Measurements from ENCODE around the gene TUBA3E. TPM values are rescaled to one million over a fixed set of nuclear protein-coding genes. Genes with fewer than 3 reads are reported as not detected.
"Not testable (repeated sequence)": the region's sequence is repeated elsewhere in the genome, so short reads cannot be mapped to it uniquely, and the experiment has no call there.

TUBA3E gene
- total RNA-seq, 1 experiment from 2014 or later = not detected

GRCh38 chr2:130195089-130195635 is 3.1 kb downstream of the TUBA3E start:
- in situ Hi-C loops (cut with HindIII; ENCODE audit: low sequenced_read_pairs); DNase-seq (ENCODE audit: low spot score): not testable (repeated sequence)

GRCh38 chr2:130193824-130194223 is 4.4 kb downstream of the TUBA3E start:
- DNase-seq (ENCODE audit: low spot score); in situ Hi-C loops (cut with HindIII; ENCODE audit: low sequenced_read_pairs): not testable (repeated sequence)

DNA sequence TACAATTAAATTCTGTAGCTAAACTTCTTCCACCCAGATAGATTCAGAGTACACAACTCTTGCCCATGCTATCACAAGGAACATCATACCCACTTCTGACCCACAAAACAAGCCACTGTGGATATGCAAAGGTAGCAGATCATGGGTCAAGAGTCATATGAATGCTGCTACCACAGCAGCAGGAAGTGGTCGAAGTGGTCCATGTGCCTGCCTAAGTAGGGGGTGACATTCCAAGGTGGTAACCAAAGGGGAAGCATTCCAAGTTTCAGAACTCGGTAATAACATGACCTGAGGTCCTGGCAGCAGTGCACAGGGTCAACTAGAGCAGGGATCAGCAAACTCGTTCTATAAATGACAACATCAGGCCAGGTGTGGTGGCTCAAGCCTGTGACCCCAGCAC is 5.8 kb downstream of the TUBA3E start:
- DNase-seq (ENCODE audit: low spot score); in situ Hi-C loops (cut with HindIII; ENCODE audit: low sequenced_read_pairs): not testable (repeated sequence)

GRCh38 chr2:130191319-130191718 is 6.9 kb downstream of the TUBA3E start:
- in situ Hi-C loops (cut with HindIII; ENCODE audit: low sequenced_read_pairs); DNase-seq (ENCODE audit: low spot score): not testable (repeated sequence)

DNA sequence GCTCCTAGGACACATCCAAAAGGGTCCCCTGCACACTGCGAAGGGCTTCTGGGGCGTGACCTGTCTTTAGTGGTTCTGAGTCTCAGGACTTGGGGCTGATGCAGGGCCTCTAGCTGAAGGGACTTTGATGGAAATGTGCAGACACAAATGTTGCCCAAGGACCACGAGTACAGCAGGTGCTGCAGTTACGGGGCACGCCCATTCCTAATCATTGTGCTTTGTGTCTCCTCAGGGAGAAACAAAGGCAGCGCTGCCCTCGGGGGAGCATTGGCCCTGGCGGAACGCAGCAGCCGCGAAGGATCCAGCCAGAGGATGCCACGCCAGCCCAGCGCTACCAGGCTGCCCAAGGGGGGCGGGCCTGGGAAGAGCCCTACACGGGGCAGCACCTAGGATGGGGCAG is 8.0 kb downstream of the TUBA3E start:
- DNase-seq (ENCODE audit: low spot score) = no peak

GRCh38 chr2:130188958-130189357 is 9.3 kb downstream of the TUBA3E start:
- DNase-seq (ENCODE audit: low spot score); in situ Hi-C loops (cut with HindIII; ENCODE audit: low sequenced_read_pairs): not testable (repeated sequence)

More for the DNA sequence above, 8.0 kb downstream of the TUBA3E start:
- in situ Hi-C loops (cut with HindIII; ENCODE audit: low sequenced_read_pairs) = no loop called here

DNA sequence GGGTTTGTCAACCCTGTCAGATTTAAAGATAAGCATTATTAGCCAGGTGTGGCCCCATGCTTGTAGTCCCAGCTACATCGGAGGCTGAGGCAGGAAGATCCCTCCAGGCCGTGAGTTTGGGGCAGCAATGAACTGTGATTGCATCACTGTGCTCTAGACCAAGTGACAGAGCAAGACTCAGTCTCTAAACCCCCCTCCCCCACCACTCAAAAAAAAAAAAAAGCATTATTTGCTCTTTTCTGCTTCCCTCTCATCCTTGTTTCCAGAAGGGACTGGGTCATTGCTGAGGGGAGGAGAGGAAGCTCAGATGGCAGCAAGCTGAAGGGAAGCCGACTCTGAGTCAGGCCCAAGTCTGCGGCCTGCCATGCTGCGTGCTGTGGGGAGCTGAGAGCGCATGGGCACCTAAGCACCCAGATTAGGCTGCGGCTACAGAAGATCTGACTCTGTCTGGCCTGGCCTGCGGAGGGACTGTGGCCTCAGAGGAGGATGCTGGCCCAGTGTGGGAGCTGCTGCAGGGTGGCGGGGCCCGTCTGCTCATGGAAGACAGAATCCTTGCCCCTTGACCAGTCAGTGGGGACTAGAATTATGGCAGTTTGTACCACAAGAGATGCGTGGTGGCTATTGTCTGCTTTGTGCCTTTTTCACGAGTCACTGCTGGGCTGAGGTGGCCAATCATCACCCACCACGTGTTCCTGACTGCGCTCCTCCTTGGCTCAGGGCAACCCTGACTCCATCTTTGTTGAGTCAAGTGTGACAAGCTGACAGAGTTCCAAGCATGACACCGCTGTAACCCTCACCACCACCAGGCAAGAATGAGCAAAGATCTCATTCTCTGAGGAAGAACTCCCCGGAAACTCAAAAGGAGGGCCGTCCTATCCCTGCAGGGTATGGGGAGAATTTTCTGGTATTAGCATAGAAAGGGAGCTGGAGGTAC is 10.1 kb downstream of the TUBA3E start:
- in situ Hi-C loops (cut with HindIII; ENCODE audit: low sequenced_read_pairs); DNase-seq (ENCODE audit: low spot score): not testable (repeated sequence)

- DNase-seq (ENCODE audit: low spot score) = no peak
- in situ Hi-C loops (cut with HindIII; ENCODE audit: low sequenced_read_pairs) = no loop called here
Measured at GRCh38 chr2:130187268-130187667, 11.0 kb downstream of the TUBA3E start.

- in situ Hi-C loops (cut with HindIII; ENCODE audit: low sequenced_read_pairs) = no loop called here
- DNase-seq (ENCODE audit: low spot score) = no peak
Measured at GRCh38 chr2:130186391-130186790, 11.8 kb downstream of the TUBA3E start.

GRCh38 chr2:130185896-130186295 is 12.3 kb downstream of the TUBA3E start:
- DNase-seq (ENCODE audit: low spot score) = no peak
- in situ Hi-C loops (cut with HindIII; ENCODE audit: low sequenced_read_pairs) = no loop called here

DNA sequence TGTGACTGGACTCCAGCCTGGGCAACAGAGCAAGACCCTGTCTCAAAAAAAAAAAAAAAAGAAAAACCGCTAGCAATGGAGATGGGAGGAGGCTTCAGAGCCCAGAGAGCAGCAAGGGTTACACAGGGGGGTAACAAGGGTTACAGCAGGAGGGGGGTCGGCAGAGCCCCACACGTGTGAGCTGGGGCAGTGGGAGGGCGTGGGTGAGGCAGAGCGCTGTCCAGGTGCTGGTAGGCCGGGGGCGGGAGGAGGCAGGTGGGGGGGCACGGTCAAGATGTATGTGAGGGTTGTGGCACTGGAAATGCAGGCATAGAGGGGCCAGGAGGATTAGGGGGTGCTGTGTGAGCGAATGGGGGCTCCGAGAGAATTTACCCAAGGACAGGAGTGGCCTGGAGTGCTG is 12.8 kb downstream of the TUBA3E start:
- in situ Hi-C loops (cut with HindIII; ENCODE audit: low sequenced_read_pairs) = no loop called here
- no peak for DNase-seq (ENCODE audit: low spot score)

GRCh38 chr2:130183512-130184373 is 14.5 kb downstream of the TUBA3E start:
- in situ Hi-C loops (cut with HindIII; ENCODE audit: low sequenced_read_pairs) = no loop called here
- DNase-seq (ENCODE audit: low spot score) = peak; percentile 80

GRCh38 chr2:130182826-130183511 is 15.3 kb downstream of the TUBA3E start:
- in situ Hi-C loops (cut with HindIII; ENCODE audit: low sequenced_read_pairs) = not testable (repeated sequence)
- peak; percentile 7 for DNase-seq (ENCODE audit: low spot score)

DNA sequence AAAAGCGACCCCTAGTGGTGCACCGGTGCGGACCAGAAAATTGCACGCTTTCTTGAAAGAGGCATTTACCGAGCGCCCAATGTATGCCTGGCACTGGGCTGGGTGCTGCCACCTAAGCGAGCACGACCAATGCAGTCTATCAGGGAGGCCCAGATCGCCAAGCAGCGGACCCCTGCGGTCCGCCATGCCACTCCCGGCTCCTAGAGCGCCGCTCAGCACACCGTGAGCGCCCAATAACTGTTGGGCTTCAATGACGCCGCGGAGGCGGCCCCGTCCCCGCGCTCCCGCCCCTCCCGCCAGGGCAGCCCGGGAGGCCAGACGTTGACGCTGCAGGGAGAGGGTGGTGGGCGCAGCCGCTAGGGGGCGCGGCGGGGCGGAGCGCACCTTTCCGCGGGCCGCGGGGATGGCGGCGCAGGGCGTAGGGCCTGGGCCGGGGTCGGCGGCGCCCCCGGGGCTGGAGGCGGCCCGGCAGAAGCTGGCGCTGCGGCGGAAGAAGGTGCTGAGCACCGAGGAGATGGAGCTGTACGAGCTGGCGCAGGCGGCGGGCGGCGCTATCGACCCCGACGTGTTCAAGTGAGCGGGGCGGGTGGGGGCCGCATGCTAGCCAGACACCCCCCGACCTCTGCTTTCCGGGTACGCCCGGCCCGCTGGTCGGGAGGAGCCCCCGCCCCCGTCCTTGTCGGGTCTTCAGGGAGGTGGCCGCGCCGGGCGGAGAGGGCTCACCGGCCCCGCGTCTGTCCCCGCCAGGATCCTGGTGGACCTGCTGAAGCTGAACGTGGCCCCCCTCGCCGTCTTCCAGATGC is 16.2 kb downstream of the TUBA3E start, which contains the start of gene MZT2B:
Gene MZT2B (plus strand): TSS at position 383 of the 803 bp plus-strand sequence. CDS start 21 bp downstream, at position 404.
- in situ Hi-C loops (cut with HindIII; ENCODE audit: low sequenced_read_pairs) = not testable (repeated sequence)
- peak; percentile 85 for DNase-seq (ENCODE audit: low spot score)

GRCh38 chr2:130181325-130181879 is 16.8 kb downstream of the TUBA3E start, which contains the start of gene SMPD4:
SMPD4 (minus strand) TSS chr2:130181602; CDS start chr2:130176592, 5,010 bp downstream.
- DNase-seq (ENCODE audit: low spot score) = peak; percentile 94
- in situ Hi-C loops (cut with HindIII; ENCODE audit: low sequenced_read_pairs) = no loop called here

DNA sequence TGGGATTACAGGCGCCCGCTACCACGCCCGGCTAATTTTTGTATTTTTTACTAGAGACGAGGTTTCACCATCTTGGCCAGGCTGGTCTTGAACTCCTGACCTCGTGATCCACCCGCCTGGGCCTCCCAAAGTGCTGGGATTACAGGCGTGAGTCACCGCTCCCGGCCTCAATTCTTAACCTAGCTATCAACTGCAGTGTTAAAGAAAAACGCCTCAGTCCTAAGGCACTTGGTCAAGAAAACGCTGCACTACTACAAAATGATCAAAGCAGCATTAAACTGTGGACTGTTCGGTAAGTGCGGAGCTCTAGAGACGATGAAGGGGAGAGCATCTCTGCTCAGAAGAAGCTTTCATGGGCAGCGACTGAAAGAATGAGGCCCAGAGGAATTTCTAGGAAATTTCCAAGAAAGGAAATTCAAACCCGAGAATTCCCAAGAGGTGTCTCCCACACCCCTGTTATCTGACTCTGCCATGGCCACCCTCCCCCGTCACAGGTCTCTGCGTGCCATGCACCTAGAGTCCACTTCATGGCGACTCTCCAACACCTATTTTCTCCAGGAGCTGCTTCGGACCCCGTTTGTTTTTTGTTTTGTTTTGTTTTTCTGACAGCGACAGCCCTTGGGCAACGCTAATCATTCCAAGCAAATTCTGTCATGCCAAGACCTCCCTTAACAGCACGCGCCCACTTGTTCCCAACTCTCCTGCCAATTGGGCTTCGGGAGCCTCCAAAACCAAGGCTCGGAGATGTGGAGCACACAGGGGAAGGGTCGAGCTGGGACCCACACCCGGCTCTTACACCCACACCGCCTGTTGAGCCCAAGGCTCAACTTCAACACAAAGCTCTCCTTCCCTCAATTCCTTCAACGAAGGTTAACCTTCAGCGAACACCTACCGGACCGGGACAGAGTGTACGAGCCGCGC is 17.6 kb downstream of the TUBA3E start:
- in situ Hi-C loops (cut with HindIII; ENCODE audit: low sequenced_read_pairs); DNase-seq (ENCODE audit: low spot score): not testable (repeated sequence)

DNA sequence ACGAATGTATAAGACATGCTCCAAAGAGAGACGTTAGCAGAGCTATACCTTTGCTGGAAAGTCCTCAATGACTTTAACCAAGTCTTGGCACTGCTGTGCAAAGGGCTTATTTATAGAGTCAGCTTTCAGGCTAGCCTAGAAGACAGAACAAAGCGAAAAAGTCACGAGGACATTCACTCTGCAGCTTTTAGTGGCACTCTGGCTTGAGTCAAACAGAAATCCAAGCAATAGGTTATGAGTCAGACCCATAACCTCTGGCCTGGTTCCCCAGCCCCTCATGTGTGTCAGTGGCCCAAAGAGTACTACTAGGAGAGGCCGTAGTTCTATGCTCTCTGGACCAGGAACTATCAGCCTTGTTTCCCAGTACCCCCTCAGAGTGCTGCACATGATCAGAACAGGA is 23.4 kb downstream of the TUBA3E start:
- DNase-seq (ENCODE audit: low spot score); in situ Hi-C loops (cut with HindIII; ENCODE audit: low sequenced_read_pairs): not testable (repeated sequence)

Measured in G401 (cell line).